Stimulated activated CD4-positive, alpha-beta T cell treated with anti-CD3 and anti-CD28 coated beads, Interleukin-1b, Interleukin-23, amount 100 ng/mL, for 4 hours (primary cell): ENCODE data around the gene NEU4.
"Not testable (repeated sequence)": the region's sequence is repeated elsewhere in the genome, so short reads cannot be mapped to it uniquely, and the experiment has no call there.

Source experiments
- DNase-seq, 2 donors: peaks; one replicate each; pipeline ENCODE4 v3.0.0-alpha.2; 2020; ENCODE audit warnings: low read depth in 2 of 2

Gene NEU4

GRCh38 chr2:241808721-241809382 is at the start of gene NEU4:
Gene NEU4, plus strand, starts transcription at chr2:241809193. Its CDS starts 5,292 bp downstream, at chr2:241814485.
- no peak for DNase-seq

GRCh38 chr2:241759893-241760292 is 49.1 kb upstream of the NEU4 start:
- DNase-seq: not testable (repeated sequence)

- DNase-seq: no peak
Measured at GRCh38 chr2:241760301-241760771, 48.7 kb upstream of the NEU4 start.

- DNase-seq: no peak
Measured at GRCh38 chr2:241762321-241762932, 46.6 kb upstream of the NEU4 start.

GRCh38 chr2:241762933-241763369 is 46.0 kb upstream of the NEU4 start:
- peak in 1 of 2 donors; percentile 25 for DNase-seq

- DNase-seq: no peak
Measured at GRCh38 chr2:241763551-241764274, 45.3 kb upstream of the NEU4 start.

- no peak for DNase-seq
Measured at GRCh38 chr2:241764275-241765241, 44.4 kb upstream of the NEU4 start.

- no peak for DNase-seq
Measured at GRCh38 chr2:241767464-241768250, 41.3 kb upstream of the NEU4 start.

GRCh38 chr2:241768251-241768711 is 40.7 kb upstream of the NEU4 start:
- no peak for DNase-seq

GRCh38 chr2:241768850-241769249 is 40.1 kb upstream of the NEU4 start:
- DNase-seq: no peak

- DNase-seq: no peak
Measured at GRCh38 chr2:241769819-241770184, 39.2 kb upstream of the NEU4 start.

GRCh38 chr2:241770185-241770935 is 38.6 kb upstream of the NEU4 start:
- no peak for DNase-seq

- DNase-seq: no peak
Measured at GRCh38 chr2:241770936-241771285, 38.1 kb upstream of the NEU4 start.

GRCh38 chr2:241771286-241772062 is 37.5 kb upstream of the NEU4 start:
- no peak for DNase-seq

- no peak for DNase-seq
Measured at GRCh38 chr2:241772063-241772499, 36.9 kb upstream of the NEU4 start.

GRCh38 chr2:241773511-241774418 is 35.2 kb upstream of the NEU4 start:
- DNase-seq: no peak

GRCh38 chr2:241774419-241775222 is 34.4 kb upstream of the NEU4 start:
- DNase-seq: no peak
